ENCODE results near the gene PCOLCE2.

PCOLCE2 gene

GRCh38 chr3:142808103-142808917, 80.6 kb downstream of the PCOLCE2 start:
- DNase-seq (ENCODE audit: low read depth): peak; percentile 18

- DNase-seq (ENCODE audit: low read depth): no peak
Measured at GRCh38 chr3:142802891-142803290, 86.0 kb downstream of the PCOLCE2 start.

GRCh38 chr3:142801746-142802145, 87.1 kb downstream of the PCOLCE2 start:
- no peak for DNase-seq (ENCODE audit: low read depth)

GRCh38 chr3:142796823-142797222, 92.1 kb downstream of the PCOLCE2 start:
- no peak for DNase-seq (ENCODE audit: low read depth)

GRCh38 chr3:142795332-142795731, 93.6 kb downstream of the PCOLCE2 start:
- no peak for DNase-seq (ENCODE audit: low read depth)

- no peak for DNase-seq (ENCODE audit: low read depth)
Measured at GRCh38 chr3:142794508-142794907, 94.4 kb downstream of the PCOLCE2 start.

GRCh38 chr3:142787719-142788118, 101.2 kb downstream of the PCOLCE2 start:
- DNase-seq (ENCODE audit: low read depth): no peak

- no peak for DNase-seq (ENCODE audit: low read depth)
Measured at GRCh38 chr3:142785996-142786395, 102.9 kb downstream of the PCOLCE2 start.

- DNase-seq (ENCODE audit: low read depth): no peak
Measured at GRCh38 chr3:142784228-142784627, 104.7 kb downstream of the PCOLCE2 start.

- no peak for DNase-seq (ENCODE audit: low read depth)
Measured at GRCh38 chr3:142782616-142783015, 106.3 kb downstream of the PCOLCE2 start.

GRCh38 chr3:142779591-142779990, 109.3 kb downstream of the PCOLCE2 start:
- DNase-seq (ENCODE audit: low read depth): no peak

GRCh38 chr3:142778541-142778940, 110.3 kb downstream of the PCOLCE2 start:
- DNase-seq (ENCODE audit: low read depth): no peak

GRCh38 chr3:142777927-142778326, 111.0 kb downstream of the PCOLCE2 start:
- no peak for DNase-seq (ENCODE audit: low read depth)

- no peak for DNase-seq (ENCODE audit: low read depth)
Measured at GRCh38 chr3:142768338-142768737, 120.5 kb downstream of the PCOLCE2 start.

Measured in GM04504 (cell line).